Panc1 (cell line): ENCODE results near the gene FBXO45. TPM values are rescaled to one million over a fixed set of nuclear protein-coding genes. Genes with fewer than 3 reads are reported as not detected.
"Not testable (repeated sequence)": the region's sequence is repeated elsewhere in the genome, so short reads cannot be mapped to it uniquely, and the experiment has no call there.

Source experiments
- ATAC-seq: fragments of 200-7000 bp; cut with Tn5 transposase; 2 replicates; pipeline ENCODE4 v1.9.1; 2020; ENCODE audit warnings: mild to moderate bottlenecking, moderate library complexity
- BruUV-seq: library from RNA; stranded (reverse); fragments of 400-500 nt; replicated peaks from 2 replicates; lab custom pipeline; 2021; lab: Mats Ljungman, UMichigan
- CTCF ChIA-PET: fragments of 300-600 bp; sonication (Branson Sonifier 250); formaldehyde crosslinking; loops from one replicate; lab custom pipeline; 2022; ENCODE audit warnings: antibody characterized with exemption; lab: Charles Lee
- POLR2A ChIA-PET: fragments of 300-600 bp; sonication (Branson Sonifier 250); formaldehyde crosslinking; loops from one replicate; lab custom pipeline; 2022; ENCODE audit warnings: antibody characterized with exemption; lab: Charles Lee
- DNase-seq: peaks from one replicate; pipeline ENCODE4 v3.0.0-alpha.2; 2010; ENCODE audit warnings: low read depth, low spot score
- H3K27ac ChIP-seq: 2 replicates; pipeline ENCODE4 v1.5.1; 2011; ENCODE audit warnings: mild to moderate bottlenecking, low read length, inconsistent platforms
- H3K27me3 ChIP-seq: fragments of 200-500 bp; sonication (Bioruptor generic); 2 replicates; pipeline ENCODE4 v1.6.0; 2014; ENCODE audit warnings: low read length, inconsistent platforms; ENCODE audit not compliant: control insufficient read depth, insufficient read depth
- H3K36me3 ChIP-seq: fragments of 200-500 bp; sonication (Bioruptor generic); 2 replicates; pipeline ENCODE4 v1.5.1; 2014; ENCODE audit warnings: inconsistent platforms, mild to moderate bottlenecking, low read length, moderate library complexity; ENCODE audit not compliant: control insufficient read depth, insufficient read depth
- H3K4me1 ChIP-seq: 2 replicates; pipeline ENCODE4 v1.5.1; 2011; ENCODE audit warnings: inconsistent platforms, mild to moderate bottlenecking, low read length, moderate library complexity; ENCODE audit not compliant: control insufficient read depth, insufficient read depth
- H3K4me3 ChIP-seq, 2 experiments: 2 replicates each; pipeline ENCODE4 v1.5.1; 2011 to 2012; ENCODE audit warnings: low read depth in 2 of 2, low read length in 2 of 2, mild to moderate bottlenecking in 2 of 2, inconsistent platforms in 1 of 2, moderate library complexity in 1 of 2
- H3K9me3 ChIP-seq: fragments of 200-500 bp; sonication (Bioruptor generic); 2 replicates; pipeline ENCODE4 v1.5.1; 2014; ENCODE audit warnings: low read depth, mild to moderate bottlenecking, inconsistent platforms, low read length, moderate library complexity; ENCODE audit not compliant: control insufficient read depth, insufficient read depth
- CTCF ChIP-seq: fragments of 450-650 bp; IDR thresholded peaks from 2 replicates; pipeline ENCODE4 v1.5.1; 2017; ENCODE audit warnings: mild to moderate bottlenecking
- POLR2AphosphoS5 ChIP-seq: IDR thresholded peaks from 2 replicates; pipeline ENCODE4 v1.6.1; 2012; ENCODE audit warnings: mild to moderate bottlenecking, low read depth, low read length, moderate library complexity
- REST ChIP-seq, 2 experiments: IDR thresholded peaks; 2 replicates each; pipeline ENCODE4 v1.6.1; 2011 to 2012; ENCODE audit warnings: low read depth in 2 of 2, control low read depth in 1 of 2, low read length in 1 of 2, mild to moderate bottlenecking in 1 of 2, moderate library complexity in 1 of 2; ENCODE audit not compliant: insufficient read depth in 1 of 2
- SIN3A ChIP-seq: IDR thresholded peaks from 2 replicates; pipeline ENCODE4 v1.6.1; 2012; ENCODE audit warnings: low read depth, mild to moderate bottlenecking, low read length, moderate library complexity, borderline replicate concordance; ENCODE audit not compliant: insufficient read depth
- TCF7L2 ChIP-seq: IDR thresholded peaks from 2 replicates; pipeline ENCODE4 v1.6.1; 2011; ENCODE audit warnings: mild to moderate bottlenecking, low read depth, low read length, inconsistent platforms
- in situ Hi-C: cut with HindIII; loops from 2 replicates; pipeline ENCODE4 v1.10.0; 2016; ENCODE audit warnings: low sequenced_read_pairs, low pct_unique_long_range_greater_than_20kb
- intact Hi-C: fragments of 100-400 bp; cut with micrococcal nuclease; formaldehyde crosslinking; loops from one replicate; pipeline ENCODE4 v1.10.0; 2022; ENCODE audit not compliant: unreplicated experiment
- total RNA-seq: library from RNA; stranded (reverse); gene quantifications from one replicate; pipeline ENCODE4 v1.2.1, GENCODE V29; 2021; ENCODE audit not compliant: unreplicated experiment

Gene FBXO45
- total RNA-seq, 1 experiment from 2014 or later = 21.6 TPM

- no peak for TF ChIP-seq TCF7L2
- no peak for TF ChIP-seq SIN3A
- no peak for TF ChIP-seq CTCF
- TF ChIP-seq POLR2AphosphoS5 = no peak
- no peak for TF ChIP-seq REST (IDR thresholded peaks at IDR 0.05; ENCODE audit: insufficient read depth in 1 of 2, low read depth in 2 of 2, low read length in 1 of 2)
- intact Hi-C loops = no loop called here
- DNase-seq (no peak), ATAC-seq (no peak)
- ChIA-PET POLR2A (interaction anchor here (0.6 kb wide), 1 partner anchor 131 kb away, joined by 12 read pairs; no protein-coding TSS in a partner anchor), CTCF (no interaction called here)
- in situ Hi-C loops = no loop called here
- H3K36me3 ChIP-seq = no peaks in the 10 kb centered on the region
- H3K4me1 ChIP-seq = no peaks in the 10 kb centered on the region
- H3K4me3 ChIP-seq = no peak overlapping the region
- BruUV-seq = no TSS peak
- H3K27me3 ChIP-seq = no peaks in the 10 kb centered on the region
- H3K9me3 ChIP-seq = no peaks in the 10 kb centered on the region; the same call in 1 of the 2 replicates
- no peak overlapping the region for H3K27ac ChIP-seq
These were observed 21.9 kb upstream of the FBXO45 start for GRCh38 chr3:196546537-196546936.

- intact Hi-C loops = no loop called here
- no peak overlapping the region for H3K27ac ChIP-seq
- in situ Hi-C loops = no loop called here
- BruUV-seq = no TSS peak
- no peaks in the 10 kb centered on the region; the same call in 1 of the 2 replicates for H3K9me3 ChIP-seq
- ChIA-PET CTCF (no interaction called here), POLR2A (no interaction called here)
- H3K4me3 ChIP-seq = no peak overlapping the region
- no peak for TF ChIP-seq CTCF
- no peak for TF ChIP-seq POLR2AphosphoS5
- TF ChIP-seq SIN3A = no peak
- TF ChIP-seq REST (IDR thresholded peaks at IDR 0.05; ENCODE audit: insufficient read depth in 1 of 2, low read depth in 2 of 2, low read length in 1 of 2) = no peak
- TF ChIP-seq TCF7L2 = no peak
- DNase-seq (no peak), ATAC-seq (no peak; the same call in 1 of the 2 replicates)
- H3K4me1 ChIP-seq = no peaks in the 10 kb centered on the region
- no peaks in the 10 kb centered on the region for H3K36me3 ChIP-seq
- H3K27me3 ChIP-seq = no peaks in the 10 kb centered on the region
These were observed 21.4 kb upstream of the FBXO45 start for GRCh38 chr3:196547067-196547466.

- H3K27ac ChIP-seq, H3K4me1 ChIP-seq, H3K27me3 ChIP-seq, H3K4me3 ChIP-seq, in situ Hi-C loops, BruUV-seq, POLR2A ChIA-PET, CTCF ChIA-PET, ATAC-seq, DNase-seq, H3K36me3 ChIP-seq, H3K9me3 ChIP-seq, intact Hi-C loops: not testable (repeated sequence)
These were observed 19.1 kb upstream of the FBXO45 start for GRCh38 chr3:196549312-196549711.

- CTCF ChIA-PET = not testable (repeated sequence)
These were observed 18.3 kb upstream of the FBXO45 start for GRCh38 chr3:196550172-196550571.

More at GRCh38 chr3:196550172-196550571, 18.3 kb upstream of the FBXO45 start:
- in situ Hi-C loops, POLR2A ChIA-PET, ATAC-seq, H3K27ac ChIP-seq, H3K36me3 ChIP-seq, H3K27me3 ChIP-seq, intact Hi-C loops, DNase-seq, H3K4me1 ChIP-seq, H3K9me3 ChIP-seq, BruUV-seq, H3K4me3 ChIP-seq: not testable (repeated sequence)
